IPS DF 4.7 (cell line): ENCODE data around the gene CFD.
"Not testable (repeated sequence)": the region's sequence is repeated elsewhere in the genome, so short reads cannot be mapped to it uniquely, and the experiment has no call there.

Experiments used
- DNase-seq: peaks from one replicate; pipeline ENCODE4 v3.0.0-alpha.2; 2013; ENCODE audit warnings: low spot score; ENCODE audit errors: extremely low read depth

Gene CFD

DNA sequence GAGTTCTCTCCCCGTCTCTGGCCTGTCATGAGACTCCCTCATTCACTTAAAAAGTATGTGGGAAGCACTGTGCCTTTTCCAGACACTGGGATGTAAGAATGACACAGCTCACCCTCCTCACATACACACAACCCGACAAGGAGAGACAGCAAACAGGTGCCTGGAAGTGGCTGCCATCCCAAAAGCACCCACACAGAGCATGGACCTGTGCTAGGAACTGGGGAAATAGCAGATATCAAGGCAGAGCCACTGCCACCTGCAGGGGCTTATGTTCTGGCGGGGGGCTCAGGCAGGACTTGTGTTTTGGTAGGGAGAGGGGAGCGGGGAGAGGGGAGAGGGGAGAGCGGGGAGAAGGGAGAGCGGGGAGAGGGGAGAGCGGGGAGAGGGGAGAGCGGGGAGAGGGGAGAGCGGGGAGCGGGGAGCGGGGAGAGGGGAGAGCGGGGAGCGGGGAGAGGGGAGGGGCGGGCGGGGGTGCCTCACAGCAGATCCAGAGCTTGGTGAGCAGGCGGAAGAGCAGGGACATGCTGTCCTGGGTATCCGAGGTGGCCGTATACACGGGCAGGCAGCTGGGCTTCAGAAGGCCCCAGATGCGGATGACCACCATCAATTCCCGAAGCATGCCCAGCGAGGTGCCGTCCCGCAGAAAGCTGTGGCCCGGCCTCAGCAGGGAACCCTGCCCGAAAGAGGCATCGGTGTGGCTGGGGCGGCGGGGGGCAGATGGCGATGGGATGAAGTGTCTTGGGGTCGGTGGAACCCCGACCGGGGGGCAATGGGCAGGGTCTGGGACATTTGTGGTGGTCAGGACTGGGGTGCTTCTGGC is 12.2 kb downstream of the CFD start:
- no peak for DNase-seq

- DNase-seq, result no peak
Observed at GRCh38 chr19:872266-872951, 12.9 kb downstream of the CFD start.

- DNase-seq, result no peak
Observed at GRCh38 chr19:873084-873483, 13.6 kb downstream of the CFD start.

DNA sequence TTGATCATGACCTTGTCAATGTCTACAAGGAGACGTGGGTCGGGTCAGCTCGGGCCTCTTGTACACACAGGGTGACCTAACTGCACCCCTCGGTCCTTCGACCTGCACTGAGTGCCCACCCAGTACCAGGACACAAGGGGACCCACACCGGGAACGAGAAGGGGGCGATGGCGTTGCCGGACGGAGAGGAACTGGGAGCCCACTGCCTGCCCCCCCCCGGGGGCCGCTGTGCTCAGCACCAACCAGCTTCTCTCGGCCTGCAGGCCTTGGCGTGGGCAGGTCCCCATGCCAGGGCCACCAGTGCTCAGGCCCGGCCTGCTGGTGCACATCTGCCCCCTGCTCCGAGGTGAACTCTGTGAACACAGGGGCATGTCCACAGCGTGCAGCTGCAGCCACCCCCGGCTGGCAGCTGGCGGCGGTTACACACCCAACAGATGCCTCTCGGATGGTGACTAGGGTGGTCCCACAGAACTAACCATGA is 14.1 kb downstream of the CFD start:
- DNase-seq, result no peak

GRCh38 chr19:875265-875879 is 15.9 kb downstream of the CFD start:
- DNase-seq, result no peak

DNA sequence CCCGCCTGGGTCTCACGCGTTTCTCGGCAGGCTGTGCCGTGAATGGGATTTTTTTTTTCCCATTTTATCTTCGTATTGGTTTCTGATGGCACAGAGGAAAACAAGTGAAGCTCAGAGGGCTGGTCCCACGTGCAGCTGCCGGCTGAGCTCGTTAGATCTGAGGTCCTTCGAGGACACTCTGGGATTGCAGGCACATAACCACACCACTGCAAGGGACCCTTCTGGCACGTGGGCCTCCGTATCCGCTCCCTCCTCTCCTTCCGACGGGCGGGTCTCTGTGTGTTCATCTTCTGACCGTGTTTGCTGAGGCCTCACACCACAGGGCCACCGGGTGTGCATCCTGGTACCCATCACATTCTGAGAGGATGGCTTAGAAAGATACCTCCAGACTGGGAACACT is 16.6 kb downstream of the CFD start:
- DNase-seq, result no peak

GRCh38 chr19:876780-877314 is 17.4 kb downstream of the CFD start:
- no peak for DNase-seq

GRCh38 chr19:877992-878660 is 18.7 kb downstream of the CFD start:
- DNase-seq, result not testable (repeated sequence)

DNA sequence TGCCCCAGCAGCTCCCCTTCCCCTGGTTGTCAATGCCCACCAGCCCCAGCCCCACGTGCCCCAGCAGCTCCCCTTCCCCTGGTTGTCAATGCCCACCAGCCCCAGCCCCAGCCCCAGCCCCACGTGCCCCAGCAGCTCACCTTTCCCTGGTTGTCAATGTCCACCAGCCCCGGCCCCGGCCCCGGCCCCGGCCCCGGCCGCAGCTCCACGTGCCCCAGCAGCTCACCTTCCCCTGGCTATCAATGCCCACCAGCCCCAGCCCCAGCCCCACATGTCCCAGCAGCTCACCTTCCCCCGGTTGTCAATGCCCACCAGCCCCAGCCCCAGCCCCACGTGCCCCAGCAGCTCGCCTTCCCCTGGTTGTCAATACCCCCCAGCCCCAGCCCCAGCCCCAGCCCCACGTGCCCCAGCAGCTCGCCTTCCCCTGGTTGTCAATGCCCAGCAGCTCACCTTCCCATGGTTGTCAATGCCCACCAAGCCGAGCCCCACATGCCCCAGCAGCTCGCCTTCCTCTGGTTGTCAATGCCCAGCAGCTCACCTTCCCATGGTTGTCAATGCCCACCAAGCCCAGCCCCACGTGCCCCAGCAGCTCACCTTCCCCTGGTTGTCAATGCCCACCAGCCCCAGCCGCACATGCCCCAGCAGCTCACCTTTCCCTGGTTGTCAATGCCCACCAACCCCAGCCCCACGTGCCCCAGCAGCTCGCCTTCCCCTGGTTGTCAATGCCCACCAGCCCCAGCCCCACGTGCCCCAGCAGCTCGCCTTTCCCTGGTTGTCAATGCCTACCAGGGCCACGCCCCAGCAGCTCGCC is 19.5 kb downstream of the CFD start:
- DNase-seq, result not testable (repeated sequence)

DNA sequence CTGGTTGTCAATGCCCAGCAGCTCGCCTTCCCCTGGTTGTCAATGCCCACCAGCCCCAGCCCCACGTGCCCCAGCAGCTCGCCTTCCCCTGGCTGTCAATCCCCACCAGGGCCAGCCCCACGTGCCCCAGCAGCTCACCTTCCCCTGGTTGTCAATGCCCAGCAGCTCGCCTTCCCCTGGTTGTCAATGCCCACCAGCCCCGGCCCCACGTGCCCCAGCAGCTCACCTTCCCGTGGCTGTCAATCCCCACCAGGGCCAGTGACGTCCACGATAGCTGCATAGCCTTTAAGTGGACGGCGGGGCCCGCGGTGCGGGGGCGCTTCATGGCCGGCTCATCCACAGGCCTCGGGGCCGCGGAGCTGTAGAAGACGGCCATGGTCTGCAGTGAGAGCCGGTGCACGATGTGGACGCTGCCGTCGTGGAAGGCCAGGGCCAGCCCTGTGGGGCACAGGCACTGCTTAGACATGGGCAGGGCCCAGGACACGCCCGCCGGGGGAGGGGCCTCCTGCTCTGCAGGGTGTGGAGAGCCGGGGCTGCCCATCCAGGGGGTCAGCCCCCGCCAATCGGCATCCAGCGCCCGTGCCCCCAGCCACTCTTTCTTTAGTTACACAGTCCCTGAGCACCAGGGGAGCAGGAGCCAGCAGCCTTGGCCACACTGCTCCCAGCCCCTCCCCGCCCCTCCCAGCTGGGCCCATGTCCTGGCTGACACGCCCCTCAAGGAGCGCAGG is 20.4 kb downstream of the CFD start:
- DNase-seq, result no peak

GRCh38 chr19:881385-882071 is 22.1 kb downstream of the CFD start:
- DNase-seq, result no peak

- no peak for DNase-seq
Observed at GRCh38 chr19:882871-883497, 23.5 kb downstream of the CFD start.

GRCh38 chr19:883661-884211 is 24.3 kb downstream of the CFD start:
- no peak for DNase-seq

DNA sequence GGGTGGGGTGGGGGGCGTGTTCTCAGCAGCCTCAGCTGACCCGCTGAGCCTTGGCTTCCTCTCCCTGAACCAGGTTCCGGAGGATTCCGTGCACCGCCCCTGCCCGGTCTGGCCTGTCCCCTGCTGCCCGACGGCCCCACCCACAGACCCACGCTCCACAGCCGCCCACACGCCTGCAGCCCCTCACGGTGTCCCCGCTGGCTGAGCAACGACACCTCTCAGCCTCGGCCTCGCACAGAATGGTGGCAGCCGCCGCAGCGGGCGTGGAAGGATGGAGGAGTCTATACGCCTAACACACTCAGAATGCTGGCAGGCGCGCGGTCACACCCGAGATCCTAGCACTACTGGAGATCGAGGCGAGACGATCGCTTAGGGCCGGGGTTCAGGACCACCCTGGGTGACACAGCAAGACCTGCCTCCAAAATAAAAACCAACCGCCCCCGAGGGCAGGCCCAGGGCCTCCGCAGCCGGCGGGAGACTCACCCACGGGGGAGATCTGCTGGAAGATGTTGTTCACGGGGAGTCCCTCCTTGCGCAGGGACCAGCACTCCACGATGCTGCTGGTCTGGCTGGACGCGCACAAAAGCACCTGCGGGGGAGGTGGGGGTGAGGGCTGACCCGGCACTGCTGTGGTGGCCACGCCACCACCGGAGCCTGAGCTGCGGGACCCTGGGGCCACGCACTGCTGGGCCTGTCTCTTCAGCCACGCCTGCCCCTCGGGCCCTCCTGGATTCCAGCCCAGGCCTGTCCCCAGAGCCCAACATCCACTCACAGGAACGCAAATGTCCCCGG is 25.2 kb downstream of the CFD start:
- DNase-seq, result no peak

GRCh38 chr19:885536-886224 is 26.2 kb downstream of the CFD start:
- no peak for DNase-seq

DNA sequence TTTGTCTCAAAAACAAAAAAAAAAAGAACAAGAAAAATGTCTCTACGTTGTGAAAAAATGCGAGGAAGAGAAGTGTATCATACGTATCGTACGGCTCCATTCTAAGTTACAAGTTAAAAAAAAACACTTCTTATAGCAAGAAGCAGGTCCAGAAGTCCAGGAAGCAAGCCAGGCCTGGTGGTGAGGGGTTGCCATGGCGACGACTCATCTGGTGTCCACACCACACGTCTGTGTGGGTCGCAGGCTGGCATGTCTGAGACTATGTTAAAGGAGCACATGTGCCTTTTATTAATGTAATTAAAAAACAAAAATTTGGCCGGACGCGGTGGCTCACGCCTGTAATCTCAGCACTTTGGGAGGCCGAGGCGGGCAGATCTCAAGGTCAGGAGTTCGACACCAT is 27.6 kb downstream of the CFD start:
- no peak for DNase-seq

- no peak for DNase-seq
Observed at GRCh38 chr19:887599-887998, 28.1 kb downstream of the CFD start.
